Nephron (organoid): ENCODE results near the gene CSK.

ENCODE experiments used
- H3K27ac Mint-ChIP-seq, 3 experiments: 2 replicates each; pipeline ENCODE4 v1.8.0; 2020; ENCODE audit warnings: mixed read lengths in 3 of 3, mild to moderate bottlenecking in 2 of 3, moderate library complexity in 1 of 3
- H3K27me3 Mint-ChIP-seq: 2 replicates; pipeline ENCODE4 v1.8.0; 2021; ENCODE audit warnings: low read depth, mild to moderate bottlenecking, moderate library complexity, mixed read lengths
- H3K36me3 Mint-ChIP-seq: 2 replicates; pipeline ENCODE4 v1.8.0; 2020; ENCODE audit warnings: low read depth, mixed read lengths
- H3K4me1 Mint-ChIP-seq: 2 replicates; pipeline ENCODE4 v1.8.0; 2020; ENCODE audit warnings: mixed read lengths
- H3K4me3 Mint-ChIP-seq, 3 experiments: 2 replicates each; pipeline ENCODE4 v1.8.0; 2020; ENCODE audit warnings: mild to moderate bottlenecking in 3 of 3, mixed read lengths in 3 of 3, moderate library complexity in 2 of 3
- H3K9me3 Mint-ChIP-seq: 2 replicates; pipeline ENCODE4 v1.8.0; 2020; ENCODE audit warnings: mixed read lengths
- CTCF ChIP-seq, 3 experiments: fragments of 200-600 bp; sonication (generic); IDR thresholded peaks; one replicate each; pipeline ENCODE4 v1.5.0; 2021; ENCODE audit warnings: antibody characterized with exemption in 3 of 3; ENCODE audit not compliant: unreplicated experiment in 3 of 3

CSK gene

GRCh38 chr15:74835312-74835823, 53.5 kb downstream of the CSK start:
- peaks cover 8% of the 10 kb centered on the region for H3K36me3 Mint-ChIP-seq
- TF ChIP-seq CTCF (IDR thresholded peaks at IDR 0.05; ENCODE audit: unreplicated experiment in 3 of 3) = peak; percentile 49 to 60 (median 57)
- H3K4me1 Mint-ChIP-seq = no peaks in the 10 kb centered on the region
- peaks cover 4% of the 10 kb centered on the region for H3K27me3 Mint-ChIP-seq
- no peaks in the 10 kb centered on the region for H3K9me3 Mint-ChIP-seq
- no peak overlapping the region for H3K27ac Mint-ChIP-seq
- no peak overlapping the region for H3K4me3 Mint-ChIP-seq

GRCh38 chr15:74836846-74837245, 55.0 kb downstream of the CSK start:
- no peak overlapping the region for H3K4me3 Mint-ChIP-seq
- H3K9me3 Mint-ChIP-seq = no peaks in the 10 kb centered on the region
- no peak for TF ChIP-seq CTCF (IDR thresholded peaks at IDR 0.05; ENCODE audit: unreplicated experiment in 3 of 3)
- H3K27me3 Mint-ChIP-seq = no peaks in the 10 kb centered on the region
- peaks cover 11% of the 10 kb centered on the region for H3K36me3 Mint-ChIP-seq
- no peak overlapping the region for H3K27ac Mint-ChIP-seq
- peaks cover 7% of the 10 kb centered on the region for H3K4me1 Mint-ChIP-seq

GRCh38 chr15:74837482-74838136, 55.7 kb downstream of the CSK start:
- no peak for TF ChIP-seq CTCF (IDR thresholded peaks at IDR 0.05; ENCODE audit: unreplicated experiment in 3 of 3)
- Mint-ChIP-seq H3K4me3 (no peak overlapping the region), H3K27me3 (no peaks in the 10 kb centered on the region), H3K27ac (no peak overlapping the region), H3K9me3 (no peaks in the 10 kb centered on the region), H3K36me3 (peaks cover 11% of the 10 kb centered on the region), H3K4me1 (peaks cover 11% of the 10 kb centered on the region)

GRCh38 chr15:74838137-74838516, 56.2 kb downstream of the CSK start:
- TF ChIP-seq CTCF (IDR thresholded peaks at IDR 0.05; ENCODE audit: unreplicated experiment in 3 of 3) = no peak
- Mint-ChIP-seq H3K27ac (no peak overlapping the region), H3K27me3 (no peaks in the 10 kb centered on the region)

GRCh38 chr15:74838746-74839525, 57.1 kb downstream of the CSK start:
- no peaks in the 10 kb centered on the region for H3K27me3 Mint-ChIP-seq
- no peak for TF ChIP-seq CTCF (IDR thresholded peaks at IDR 0.05; ENCODE audit: unreplicated experiment in 3 of 3)
- no peak overlapping the region for H3K27ac Mint-ChIP-seq
- H3K36me3 Mint-ChIP-seq = peaks cover 11% of the 10 kb centered on the region
- H3K4me1 Mint-ChIP-seq = peaks cover 17% of the 10 kb centered on the region
- H3K9me3 Mint-ChIP-seq = no peaks in the 10 kb centered on the region
- no peak overlapping the region for H3K4me3 Mint-ChIP-seq

More at GRCh38 chr15:74838137-74838516, 56.2 kb downstream of the CSK start:
- Mint-ChIP-seq H3K4me3 (no peak overlapping the region), H3K36me3 (peaks cover 11% of the 10 kb centered on the region), H3K4me1 (peaks cover 12% of the 10 kb centered on the region), H3K9me3 (no peaks in the 10 kb centered on the region)
